Keratinocyte (primary cell): ENCODE data around the gene LRP1B. TPM values are rescaled to one million over a fixed set of nuclear protein-coding genes. Genes with fewer than 3 reads are reported as not detected.
"Not testable (repeated sequence)": the region's sequence is repeated elsewhere in the genome, so short reads cannot be mapped to it uniquely, and the experiment has no call there.

Experiments used
- DNase-seq: peaks from one replicate; pipeline ENCODE4 v3.0.0-alpha.2; 2011; ENCODE audit warnings: low read depth, missing footprints, low spot score
- FAIRE-seq: peaks from 2 replicates; lab custom pipeline; 2011; peaks lifted over from hg19 to GRCh38; lab: Jason Lieb, UNC
- H2AFZ ChIP-seq: 2 replicates; pipeline ENCODE4 v1.6.0; 2012; ENCODE audit warnings: low read length, control low read depth, inconsistent platforms; ENCODE audit not compliant: control insufficient read depth
- H3K27ac ChIP-seq: 2 replicates; pipeline ENCODE4 v1.5.1; 2011; ENCODE audit warnings: low read length; ENCODE audit not compliant: control insufficient read depth, insufficient read depth
- H3K27me3 ChIP-seq: 3 replicates; pipeline ENCODE4 v1.6.0; 2011; ENCODE audit warnings: low read length; ENCODE audit not compliant: control insufficient read depth, insufficient read depth; ENCODE audit errors: extremely low read depth
- H3K36me3 ChIP-seq, 2 experiments: 2 replicates in 1 of 2; 3 replicates in 1 of 2; pipeline ENCODE4 v1.5.1; 2011; ENCODE audit warnings: low read length in 2 of 2, mild to moderate bottlenecking in 1 of 2; ENCODE audit not compliant: control insufficient read depth in 2 of 2, insufficient read depth in 2 of 2; ENCODE audit errors: extremely low read depth in 1 of 2
- H3K4me1 ChIP-seq: 3 replicates; pipeline ENCODE4 v1.5.1; 2011; ENCODE audit warnings: low read length; ENCODE audit not compliant: control insufficient read depth, insufficient read depth; ENCODE audit errors: extremely low read depth
- H3K4me2 ChIP-seq: 3 replicates; pipeline ENCODE4 v1.6.0; 2011; ENCODE audit warnings: low read depth, low read length; ENCODE audit not compliant: control insufficient read depth, insufficient read depth; ENCODE audit errors: extremely low read depth
- H3K4me3 ChIP-seq, 3 experiments: fragments of 200-600 bp in 1 of 3; sonication (generic) in 1 of 3; 2 replicates in 2 of 3; 3 replicates in 1 of 3; pipeline ENCODE4 v1.5.1; 2011 to 2016; ENCODE audit warnings: low read length in 3 of 3, mild to moderate bottlenecking in 3 of 3, control low read depth in 2 of 3, inconsistent platforms in 1 of 3, low read depth in 1 of 3, mixed read lengths in 1 of 3, mixed run types in 1 of 3, moderate library complexity in 1 of 3; ENCODE audit not compliant: control insufficient read depth in 2 of 3, insufficient read depth in 2 of 3; ENCODE audit errors: extremely low read depth in 1 of 3
- H3K79me2 ChIP-seq: 2 replicates; pipeline ENCODE4 v1.6.0; 2012; ENCODE audit warnings: low read length; ENCODE audit not compliant: control insufficient read depth, insufficient read depth
- H3K9ac ChIP-seq: 3 replicates; pipeline ENCODE4 v1.6.0; 2011; ENCODE audit warnings: low read length; ENCODE audit not compliant: control insufficient read depth, insufficient read depth; ENCODE audit errors: extremely low read depth
- H3K9me1 ChIP-seq: 3 replicates; pipeline ENCODE4 v1.6.0; 2011; ENCODE audit warnings: low read length; ENCODE audit not compliant: control insufficient read depth, insufficient read depth; ENCODE audit errors: extremely low read depth
- H3K9me3 ChIP-seq: 2 replicates; pipeline ENCODE4 v1.5.1; 2012; ENCODE audit warnings: low read depth, low read length; ENCODE audit not compliant: control insufficient read depth
- H4K20me1 ChIP-seq: 3 replicates; pipeline ENCODE4 v1.6.0; 2011; ENCODE audit warnings: low read length; ENCODE audit not compliant: control insufficient read depth, insufficient read depth; ENCODE audit errors: extremely low read depth
- CTCF ChIP-seq, 3 experiments: IDR thresholded peaks in 1 of 3; conservative IDR thresholded peaks in 1 of 3; optimal IDR thresholded peaks in 1 of 3; 2 replicates in 2 of 3; 3 replicates in 1 of 3; pipeline versions ENCODE3 to v1.5.1; 2011; ENCODE audit warnings: low read length in 3 of 3, mild to moderate bottlenecking in 3 of 3, moderate library complexity in 2 of 3, control low read depth in 1 of 3, inconsistent platforms in 1 of 3; ENCODE audit not compliant: insufficient read depth in 2 of 3; ENCODE audit errors: extremely low read depth in 1 of 3
- EZH2 ChIP-seq: IDR thresholded peaks from one replicate; pipeline ENCODE4 v1.6.1; 2012; ENCODE audit warnings: inconsistent platforms, mild to moderate bottlenecking, low read length, moderate library complexity
- dilution Hi-C: fragments of 300-500 bp; cut with MboI; formaldehyde crosslinking; loops from one replicate; pipeline ENCODE4 v1.7.0; 2020; ENCODE audit warnings: low sequenced_read_pairs; ENCODE audit not compliant: extremely low pct_ligation_motif_present
- polyA plus RNA-seq, 5 experiments: library from polyadenylated mRNA; depleted of rRNA in 3 of 5; stranded (reverse) in 3 of 5; stranded (forward) in 1 of 5; unstranded in 1 of 5; fragments of >200 nt; gene quantifications; 1 replicate in 1 of 5; 2 replicates in 3 of 5; 3 replicates in 1 of 5; pipeline versions ENCODE4 v1.2.1 to v1.2.3, GENCODE V29; 2011 to 2012; ENCODE audit warnings: missing spikeins in 2 of 5, low read depth in 1 of 5, low replicate concordance in 1 of 5

The LRP1B gene
- polyA plus RNA-seq, 1 donor (not counting 4 experiments of a cell fraction or from before 2014, with no cell fraction given), result not detected

DNA sequence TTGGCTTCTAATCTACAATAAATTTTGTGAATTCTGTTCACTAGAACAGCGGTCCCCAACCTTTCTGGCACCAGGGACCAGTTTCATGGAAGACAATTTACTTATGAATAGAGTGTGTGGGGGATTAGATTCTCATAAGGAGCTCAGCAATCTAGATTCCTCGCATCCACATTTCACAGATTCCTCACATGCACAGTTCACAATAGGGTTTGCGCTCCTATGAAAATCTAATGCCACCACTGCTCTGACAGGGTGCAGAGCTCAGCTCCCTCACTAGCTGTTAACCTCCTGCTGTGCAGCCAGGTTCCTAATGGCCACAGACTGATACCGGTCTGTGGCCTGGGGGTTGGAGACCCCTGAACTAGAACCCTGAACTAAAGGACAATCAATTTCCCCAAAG, 1782.0 kb downstream of the LRP1B start:
- DNase-seq (no peak), FAIRE-seq (no peak)
- Histone ChIP-seq H3K27me3 (no peaks in the 10 kb centered on the region), H3K79me2 (no peaks in the 10 kb centered on the region), H3K4me3 (no peak overlapping the region), H2AFZ (no peak overlapping the region), H3K27ac (no peak overlapping the region), H3K9ac (no peak overlapping the region), H4K20me1 (no peaks in the 10 kb centered on the region), H3K9me3 (no peaks in the 10 kb centered on the region), H3K9me1 (no peaks in the 10 kb centered on the region), H3K36me3 (no peaks in the 10 kb centered on the region), H3K4me2 (no peak overlapping the region), H3K4me1 (no peaks in the 10 kb centered on the region)
- dilution Hi-C loops, result no loop called here
- TF ChIP-seq EZH2 (no peak), CTCF (optimal IDR thresholded peaks at IDR 0.05 in 1 of 3, IDR thresholded peaks at IDR 0.05 in 1 of 3, conservative IDR thresholded peaks at IDR 0.05 in 1 of 3; ENCODE audit: extremely low read depth in 1 of 3, insufficient read depth in 2 of 3, low read length in 3 of 3) (no peak)

DNA sequence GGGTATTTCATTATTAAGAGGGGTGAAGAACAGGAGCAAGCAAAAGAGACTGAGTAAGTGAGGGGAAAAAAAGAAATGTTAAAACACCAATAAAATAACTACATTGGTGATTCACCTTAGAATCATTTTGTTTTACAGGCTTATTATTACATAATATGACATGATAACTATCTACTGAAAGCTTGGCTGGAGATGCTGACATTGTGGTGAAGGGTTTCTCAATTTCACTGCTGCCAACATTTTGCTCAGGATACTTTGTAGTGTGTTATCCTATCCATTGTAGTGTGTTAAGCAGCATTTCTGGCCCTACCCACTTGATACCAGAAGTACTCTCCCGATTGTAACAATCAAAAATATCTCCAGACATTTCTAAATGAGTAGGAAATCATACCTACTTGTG, 1786.0 kb downstream of the LRP1B start:
- FAIRE-seq (no peak), DNase-seq (no peak)
- dilution Hi-C loops, result no loop called here

GRCh38 chr2:140344266-140344665, 1786.5 kb downstream of the LRP1B start:
- H3K4me2 ChIP-seq, H3K36me3 ChIP-seq, H2AFZ ChIP-seq, DNase-seq, H3K9ac ChIP-seq, H3K4me1 ChIP-seq, dilution Hi-C loops, H3K9me3 ChIP-seq, H3K27me3 ChIP-seq, H3K79me2 ChIP-seq, H4K20me1 ChIP-seq, H3K9me1 ChIP-seq, FAIRE-seq, H3K4me3 ChIP-seq, H3K27ac ChIP-seq: not testable (repeated sequence)

More for the DNA sequence above, 1786.0 kb downstream of the LRP1B start:
- H3K79me2 ChIP-seq, result no peaks in the 10 kb centered on the region
- TF ChIP-seq EZH2 (no peak), CTCF (optimal IDR thresholded peaks at IDR 0.05 in 1 of 3, IDR thresholded peaks at IDR 0.05 in 1 of 3, conservative IDR thresholded peaks at IDR 0.05 in 1 of 3; ENCODE audit: extremely low read depth in 1 of 3, insufficient read depth in 2 of 3, low read length in 3 of 3) (no peak)
- no peaks in the 10 kb centered on the region for H3K9me1 ChIP-seq
- H3K9me3 ChIP-seq, result no peaks in the 10 kb centered on the region
- no peaks in the 10 kb centered on the region for H3K27me3 ChIP-seq
- H4K20me1 ChIP-seq, result no peaks in the 10 kb centered on the region
- no peak overlapping the region for H3K9ac ChIP-seq
- no peak overlapping the region for H2AFZ ChIP-seq
- H3K4me3 ChIP-seq, result no peak overlapping the region
- no peaks in the 10 kb centered on the region for H3K4me1 ChIP-seq
- H3K27ac ChIP-seq, result no peak overlapping the region
- H3K4me2 ChIP-seq, result no peak overlapping the region
- no peaks in the 10 kb centered on the region for H3K36me3 ChIP-seq
